HG02884 (cell line): ENCODE results near the gene WNK4.
"Not testable (repeated sequence)": the region's sequence is repeated elsewhere in the genome, so short reads cannot be mapped to it uniquely, and the experiment has no call there.

Experiments used
- ATAC-seq: cut with Tn5 transposase; IDR thresholded peaks from one replicate; pipeline ENCODE4 v1.9.1; 2021; ENCODE audit warnings: mild to moderate bottlenecking, moderate library complexity; ENCODE audit not compliant: unreplicated experiment

Gene WNK4

GRCh38 chr17:42769964-42770363, 10.4 kb upstream of the WNK4 start:
- ATAC-seq = not testable (repeated sequence)

GRCh38 chr17:42772945-42773289, 7.5 kb upstream of the WNK4 start:
- ATAC-seq = no peak

GRCh38 chr17:42773290-42774035, 6.9 kb upstream of the WNK4 start, which contains the start of gene VPS25:
Gene VPS25, plus strand, starts transcription at chr17:42773449. Its CDS starts 27 bp downstream, at chr17:42773476.
- ATAC-seq = no peak

GRCh38 chr17:42774066-42774745, 6.2 kb upstream of the WNK4 start:
- ATAC-seq = no peak

- ATAC-seq = no peak
Measured at GRCh38 chr17:42775534-42776098, 4.8 kb upstream of the WNK4 start.

- no peak for ATAC-seq
Measured at GRCh38 chr17:42778570-42778969, 1.8 kb upstream of the WNK4 start.

GRCh38 chr17:42779304-42779935, 990 bp upstream of the WNK4 start:
- ATAC-seq = no peak

- no peak for ATAC-seq
Measured at GRCh38 chr17:42780851-42781638, 635 bp downstream of the WNK4 start.

- no peak for ATAC-seq
Measured at GRCh38 chr17:42781639-42782165, 1.3 kb downstream of the WNK4 start.

GRCh38 chr17:42782166-42783061, 2.0 kb downstream of the WNK4 start:
- ATAC-seq = no peak

- no peak for ATAC-seq
Measured at GRCh38 chr17:42783062-42783790, 2.8 kb downstream of the WNK4 start.

- no peak for ATAC-seq
Measured at GRCh38 chr17:42783791-42784138, 3.4 kb downstream of the WNK4 start.

GRCh38 chr17:42784409-42784808, 4.0 kb downstream of the WNK4 start:
- ATAC-seq = no peak

GRCh38 chr17:42784811-42785592, 4.6 kb downstream of the WNK4 start:
- no peak for ATAC-seq

GRCh38 chr17:42787266-42787665, 6.9 kb downstream of the WNK4 start:
- ATAC-seq = no peak

- no peak for ATAC-seq
Measured at GRCh38 chr17:42791948-42792347, 11.5 kb downstream of the WNK4 start.

- no peak for ATAC-seq
Measured at GRCh38 chr17:42792545-42792944, 12.1 kb downstream of the WNK4 start.

- ATAC-seq = no peak
Measured at GRCh38 chr17:42795061-42795460, 14.7 kb downstream of the WNK4 start.
